Mesenteric fat pad (tissue), 1 donor: ENCODE measurements around the gene CACNA1G. TPM values are rescaled to one million over a fixed set of nuclear protein-coding genes. Genes with fewer than 3 reads are reported as not detected.

Experiments
- DNase-seq: peaks from one replicate; pipeline ENCODE4 v3.0.0-alpha.2; 2020; ENCODE audit warnings: low spot score
- total RNA-seq: library from RNA; stranded (reverse); fragmentation: NEBNext Ultra II Directional; extraction: Animal tissue kit (Norgen Biotek cat#: 25700); gene quantifications from one replicate; pipeline ENCODE4 v1.2.1, GENCODE V29; 2021
- donor health status: DM: yes; HTN: yes; CAD: no.

CACNA1G gene
- total RNA-seq, 1 donor from 2014 or later: 0.58 TPM

DNA sequence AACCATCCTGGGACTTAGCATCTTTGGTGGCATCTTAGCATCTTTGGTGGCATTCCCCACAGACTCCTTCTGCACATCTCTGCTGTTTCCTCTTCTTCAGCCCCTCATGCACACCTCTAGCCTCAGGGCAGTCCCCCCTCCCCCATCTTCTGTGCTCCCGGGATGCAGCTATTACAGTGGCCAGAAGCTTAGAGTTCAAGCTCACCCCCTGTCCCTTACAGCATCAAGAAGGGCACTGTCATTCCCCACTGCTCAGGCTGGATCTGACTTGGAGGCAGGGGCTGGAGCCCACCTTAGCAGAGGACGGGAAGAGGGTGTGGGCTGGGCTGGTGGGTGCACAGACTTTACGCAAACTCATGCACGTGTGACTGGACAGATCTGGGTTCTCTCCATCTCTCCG, 27.3 kb upstream of the CACNA1G start:
- no peak for DNase-seq

DNA sequence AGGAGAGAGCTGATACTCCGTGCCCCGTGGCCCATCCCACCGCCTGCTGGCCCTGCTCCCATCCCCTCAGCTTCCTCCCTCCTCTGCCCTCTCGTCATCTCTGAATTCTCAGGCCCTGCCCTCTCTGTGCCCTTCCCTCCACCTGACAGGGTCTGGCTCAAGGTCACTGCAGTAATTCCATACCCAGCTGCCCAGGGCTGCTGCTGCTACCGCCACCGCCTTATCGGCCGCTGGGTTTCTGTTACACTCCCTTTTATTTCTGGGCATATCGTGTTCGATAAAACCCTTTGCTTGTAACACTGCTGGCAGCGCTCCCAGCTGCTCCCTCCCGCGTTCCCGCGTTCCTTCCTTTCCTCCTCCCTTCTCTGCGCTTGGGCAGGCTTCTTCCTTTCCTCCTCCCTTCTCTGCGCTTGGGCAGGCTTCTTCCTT, 26.8 kb upstream of the CACNA1G start:
- DNase-seq: no peak

- DNase-seq: no peak
Measured at GRCh38 chr17:50534222-50534978, 26.1 kb upstream of the CACNA1G start.

DNA sequence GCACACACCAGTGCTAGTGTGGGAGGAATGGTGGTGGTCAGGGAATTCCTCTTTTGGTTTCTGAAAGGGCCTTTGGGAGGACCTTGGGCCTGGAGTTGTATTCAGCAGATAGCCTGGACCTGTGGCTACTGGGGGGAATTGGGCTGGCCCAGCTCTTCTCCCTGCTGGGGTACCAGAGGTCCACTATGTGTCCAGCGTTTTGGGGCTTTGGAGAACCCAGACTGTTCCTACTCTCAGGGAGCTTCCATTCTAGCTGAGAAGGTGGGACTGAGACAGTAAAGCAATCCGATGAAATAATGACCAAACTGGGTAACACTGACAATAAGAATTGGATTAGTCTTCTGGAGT, 25.6 kb upstream of the CACNA1G start:
- no peak for DNase-seq

GRCh38 chr17:50535407-50535806, 25.1 kb upstream of the CACNA1G start:
- no peak for DNase-seq

DNA sequence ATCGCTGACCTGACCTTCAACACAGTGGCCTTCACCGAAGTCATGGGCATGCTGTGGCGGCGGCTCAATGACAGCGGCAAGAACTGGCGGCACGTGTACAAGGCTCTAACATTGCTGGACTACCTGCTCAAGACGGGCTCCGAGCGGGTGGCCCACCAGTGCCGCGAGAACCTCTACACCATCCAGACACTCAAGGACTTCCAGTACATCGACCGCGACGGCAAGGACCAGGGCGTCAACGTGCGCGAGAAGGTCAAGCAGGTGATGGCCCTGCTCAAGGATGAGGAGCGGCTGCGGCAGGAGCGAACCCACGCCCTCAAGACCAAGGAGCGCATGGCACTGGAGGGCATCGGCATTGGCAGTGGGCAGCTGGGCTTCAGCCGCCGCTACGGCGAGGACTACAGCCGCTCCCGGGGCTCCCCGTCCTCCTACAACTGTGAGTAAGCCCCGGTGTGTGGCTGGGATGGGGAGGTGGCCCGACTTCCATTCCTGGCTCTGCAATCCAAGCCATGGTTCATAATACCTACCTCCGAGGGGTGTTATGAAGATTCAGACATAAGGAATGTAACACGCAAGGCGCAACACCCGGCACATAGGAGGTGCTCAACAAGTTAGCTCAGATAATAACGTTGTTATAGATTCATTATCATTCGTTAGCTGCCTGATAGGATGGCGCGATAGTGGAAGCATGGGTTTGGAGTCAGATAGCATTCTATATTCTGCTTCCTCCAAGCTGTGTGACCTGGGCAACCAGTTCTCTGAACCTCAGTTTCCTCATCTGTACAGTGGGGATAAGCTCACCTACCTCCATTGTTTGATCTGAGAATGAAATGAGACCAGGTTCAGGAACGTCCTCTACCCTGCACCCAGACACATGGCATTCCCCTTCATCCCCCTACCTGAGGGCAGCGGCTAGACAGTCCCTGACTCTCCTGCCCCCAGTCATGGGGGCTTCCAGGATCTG, 23.6 kb upstream of the CACNA1G start:
- no peak for DNase-seq

DNA sequence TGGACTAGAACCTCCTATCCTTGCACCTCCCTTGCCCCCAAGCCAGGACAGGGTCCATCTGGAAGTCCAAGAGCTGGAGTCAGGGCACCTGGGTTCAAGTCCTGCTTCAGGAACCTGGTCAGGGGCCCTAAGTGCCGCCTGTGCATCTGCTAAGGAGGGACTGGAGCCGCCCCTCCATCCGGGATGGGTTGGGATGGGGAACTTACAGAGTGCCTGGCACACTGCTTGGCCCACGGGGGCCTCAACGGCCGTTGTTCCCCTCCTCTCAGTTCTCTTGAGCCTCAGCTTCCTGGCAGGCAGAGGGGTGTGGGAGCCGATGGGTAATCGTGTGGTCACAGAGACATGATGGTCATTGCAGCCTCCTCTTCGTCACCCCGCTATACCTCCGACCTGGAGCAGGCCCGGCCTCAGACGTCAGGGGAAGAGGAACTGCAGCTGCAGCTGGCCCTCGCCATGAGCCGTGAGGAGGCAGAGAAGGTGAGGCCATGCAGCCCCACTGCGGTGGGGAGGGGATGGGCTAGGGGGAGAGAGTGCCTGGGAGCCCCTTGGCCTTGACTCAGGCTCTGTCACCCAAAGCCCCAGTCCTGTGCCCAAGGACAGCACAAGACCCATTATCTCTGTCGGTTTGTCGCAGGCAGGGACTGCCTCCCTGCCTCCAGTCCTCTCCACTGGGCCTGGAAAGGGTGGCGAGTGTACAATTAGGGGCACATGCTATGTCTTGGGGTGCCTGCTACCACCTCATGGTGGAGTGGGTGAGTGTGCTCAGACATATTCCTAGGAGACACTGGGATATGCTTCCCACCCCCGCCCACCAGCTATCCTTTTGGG, 22.6 kb upstream of the CACNA1G start:
- no peak for DNase-seq

- no peak for DNase-seq
Measured at GRCh38 chr17:50538549-50539410, 21.7 kb upstream of the CACNA1G start.

DNA sequence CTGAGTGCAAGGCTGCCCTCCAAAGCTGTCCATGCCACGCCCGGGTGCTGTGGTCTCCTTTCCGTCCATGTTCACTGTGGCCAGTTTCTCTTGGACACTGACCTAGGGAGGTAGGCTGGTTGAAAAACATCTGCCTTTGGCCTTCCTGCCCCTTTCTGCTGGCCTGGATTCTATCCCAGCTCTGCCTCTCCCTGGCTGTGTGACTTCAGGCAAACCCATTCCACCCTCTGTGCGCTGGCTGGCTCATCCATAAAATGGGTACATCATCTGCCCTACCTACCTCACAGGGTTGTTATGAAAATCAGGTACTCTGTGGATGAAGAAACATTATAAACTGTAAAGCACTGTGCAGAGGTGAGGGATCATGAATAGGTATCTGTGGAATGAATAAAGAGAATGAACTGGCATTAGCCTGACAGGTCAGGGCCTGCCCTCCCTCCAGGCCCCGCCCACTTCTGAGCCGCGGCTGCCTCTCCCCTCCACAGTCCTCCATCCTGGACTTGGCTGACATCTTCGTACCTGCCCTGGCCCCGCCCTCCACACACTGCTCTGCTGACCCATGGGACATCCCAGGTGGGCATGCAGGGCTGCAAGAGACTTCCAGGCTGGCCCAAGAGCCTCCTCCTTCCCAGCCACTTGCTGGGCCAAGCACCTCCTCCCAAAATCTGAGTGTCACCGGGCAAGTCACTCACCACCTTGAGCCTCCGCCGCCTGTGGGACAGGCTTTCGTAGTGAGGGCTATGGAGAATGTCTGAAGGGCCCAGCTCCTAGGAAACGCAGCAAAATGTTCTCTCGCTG, 20.6 kb upstream of the CACNA1G start:
- DNase-seq: no peak

DNA sequence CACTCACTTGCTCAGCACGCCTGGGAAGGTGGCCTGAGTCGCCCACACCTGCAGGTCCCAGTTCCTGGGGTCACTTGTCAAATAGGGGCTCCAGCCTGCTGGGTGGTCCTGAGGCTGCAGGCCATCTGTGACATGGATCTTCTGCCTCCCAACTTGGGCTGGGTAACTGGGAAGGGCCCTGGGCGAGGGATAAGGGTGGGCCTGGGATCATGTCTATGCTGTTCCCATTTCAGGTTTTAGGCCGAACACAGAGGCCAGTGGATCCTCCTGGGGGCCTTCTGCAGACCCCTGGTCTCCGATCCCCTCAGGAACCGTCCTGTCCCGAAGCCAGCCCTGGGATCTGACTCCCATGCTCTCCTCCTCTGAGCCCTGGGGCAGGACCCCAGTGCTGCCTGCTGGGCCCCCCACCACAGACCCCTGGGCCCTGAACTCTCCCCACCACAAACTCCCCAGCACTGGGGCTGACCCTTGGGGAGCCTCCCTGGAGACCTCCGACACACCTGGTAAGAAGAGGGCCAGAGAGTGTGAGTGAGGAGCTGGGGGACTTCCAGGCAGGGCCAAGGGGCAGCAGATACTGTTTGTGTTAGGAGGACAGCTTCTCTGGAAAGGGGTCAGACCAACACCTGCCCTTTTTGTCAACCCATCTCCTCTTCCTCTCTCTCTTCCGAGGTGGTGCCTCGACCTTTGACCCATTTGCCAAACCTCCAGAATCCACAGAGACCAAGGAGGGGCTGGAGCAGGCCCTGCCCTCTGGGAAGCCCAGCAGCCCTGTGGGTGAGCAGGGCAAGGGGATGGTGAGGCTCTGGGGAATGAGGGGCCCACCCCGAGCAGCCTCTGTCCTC, 19.7 kb upstream of the CACNA1G start:
- no peak for DNase-seq

- no peak for DNase-seq
Measured at GRCh38 chr17:50541402-50541715, 19.2 kb upstream of the CACNA1G start.

- DNase-seq: peak; percentile 97
Measured at GRCh38 chr17:50541716-50542688, 18.5 kb upstream of the CACNA1G start.

GRCh38 chr17:50542795-50543774, 17.4 kb upstream of the CACNA1G start:
- no peak for DNase-seq

GRCh38 chr17:50544516-50544915, 16.0 kb upstream of the CACNA1G start:
- DNase-seq: no peak

DNA sequence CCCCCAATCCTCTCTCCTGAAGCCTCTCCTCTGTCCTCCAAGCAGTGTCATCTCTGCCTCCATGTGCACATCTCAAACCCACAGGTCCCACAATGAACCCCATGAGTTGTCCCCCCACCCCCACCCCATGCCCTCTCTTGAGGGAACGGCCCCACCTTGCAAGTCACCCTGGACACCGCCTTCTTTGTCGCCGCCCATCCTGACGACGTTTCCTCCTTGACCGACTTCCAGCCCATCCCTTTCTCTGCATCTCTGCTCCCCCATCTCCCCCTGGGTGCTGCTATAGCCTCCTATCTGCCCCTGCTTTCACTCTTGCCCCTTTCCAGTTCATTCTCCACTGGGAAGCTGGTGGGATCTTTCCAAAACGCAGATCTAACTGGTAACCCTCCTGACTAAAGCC, 15.2 kb upstream of the CACNA1G start:
- DNase-seq: no peak

GRCh38 chr17:50546701-50547034, 13.8 kb upstream of the CACNA1G start:
- DNase-seq: no peak
